Breast epithelium (tissue), 3 donors: Measurements from ENCODE around the gene PTPRN2.

Source experiments
- POLR2A ChIP-seq: fragments of 450-650 bp; IDR thresholded peaks from one replicate; pipeline ENCODE4 v1.6.1; 2016; ENCODE audit warnings: antibody characterized with exemption, mild to moderate bottlenecking, moderate library complexity
- POLR2AphosphoS5 ChIP-seq, 3 donors: sonication (generic); formaldehyde crosslinking; IDR thresholded peaks; one replicate each; pipeline ENCODE4 v1.6.1; 2017; ENCODE audit warnings: antibody characterized with exemption in 3 of 3
- TF ChIP-seq, protein P1 (sequence below), 3 donors: fragments of 450-650 bp; IDR thresholded peaks; one replicate each; pipeline ENCODE4 v1.5.1; 2016 to 2017; ENCODE audit warnings: antibody characterized with exemption in 3 of 3, mild to moderate bottlenecking in 3 of 3, moderate library complexity in 3 of 3

DNA sequence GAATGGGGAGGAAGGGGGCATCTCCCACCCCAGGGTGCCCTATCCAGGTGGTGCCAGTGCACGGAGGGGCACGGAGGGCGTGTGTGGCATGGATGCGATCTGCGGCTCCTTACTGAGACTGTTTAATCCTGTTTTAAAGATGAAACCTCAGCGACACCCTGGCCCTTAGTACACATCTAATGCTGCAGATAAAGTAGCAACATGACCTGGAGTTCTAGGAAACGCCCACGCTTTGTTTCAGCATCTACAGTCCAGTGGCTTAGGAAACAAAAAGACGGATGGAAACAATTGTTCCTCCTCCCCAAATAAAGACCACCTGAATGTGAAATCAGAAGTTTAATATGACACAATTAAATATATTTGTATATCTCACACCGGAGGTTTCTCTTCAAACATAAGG, 1048.9 kb downstream of the PTPRN2 start:
- TF ChIP-seq, protein P1, sequence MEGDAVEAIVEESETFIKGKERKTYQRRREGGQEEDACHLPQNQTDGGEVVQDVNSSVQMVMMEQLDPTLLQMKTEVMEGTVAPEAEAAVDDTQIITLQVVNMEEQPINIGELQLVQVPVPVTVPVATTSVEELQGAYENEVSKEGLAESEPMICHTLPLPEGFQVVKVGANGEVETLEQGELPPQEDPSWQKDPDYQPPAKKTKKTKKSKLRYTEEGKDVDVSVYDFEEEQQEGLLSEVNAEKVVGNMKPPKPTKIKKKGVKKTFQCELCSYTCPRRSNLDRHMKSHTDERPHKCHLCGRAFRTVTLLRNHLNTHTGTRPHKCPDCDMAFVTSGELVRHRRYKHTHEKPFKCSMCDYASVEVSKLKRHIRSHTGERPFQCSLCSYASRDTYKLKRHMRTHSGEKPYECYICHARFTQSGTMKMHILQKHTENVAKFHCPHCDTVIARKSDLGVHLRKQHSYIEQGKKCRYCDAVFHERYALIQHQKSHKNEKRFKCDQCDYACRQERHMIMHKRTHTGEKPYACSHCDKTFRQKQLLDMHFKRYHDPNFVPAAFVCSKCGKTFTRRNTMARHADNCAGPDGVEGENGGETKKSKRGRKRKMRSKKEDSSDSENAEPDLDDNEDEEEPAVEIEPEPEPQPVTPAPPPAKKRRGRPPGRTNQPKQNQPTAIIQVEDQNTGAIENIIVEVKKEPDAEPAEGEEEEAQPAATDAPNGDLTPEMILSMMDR (IDR thresholded peaks at IDR 0.05): no peak
- TF ChIP-seq POLR2A: no peak
- TF ChIP-seq POLR2AphosphoS5 (IDR thresholded peaks at IDR 0.05): no peak
